Smooth muscle cell (in vitro differentiated cells): ENCODE results near the gene NOD1. TPM values are rescaled to one million over a fixed set of nuclear protein-coding genes. Genes with fewer than 3 reads are reported as not detected.

ENCODE experiments used
- DNase-seq: peaks from one replicate; lab custom pipeline; 2025; ENCODE audit not compliant: unreplicated experiment; lab: John Stamatoyannopoulos, UW
- H2AFZ ChIP-seq: fragments of 200-600 bp; sonication (generic); 2 replicates; pipeline ENCODE4 v1.6.0; 2016; ENCODE audit warnings: antibody characterized with exemption, low read depth, mild to moderate bottlenecking
- H3F3A ChIP-seq: fragments of 200-600 bp; sonication (generic); 2 replicates; pipeline ENCODE4 v1.6.0; 2017; ENCODE audit warnings: antibody characterized with exemption, low read depth
- H3K27ac ChIP-seq: fragments of 200-600 bp; sonication (generic); 2 replicates; pipeline ENCODE4 v1.5.1; 2016; ENCODE audit warnings: low read depth, mild to moderate bottlenecking
- H3K27me3 ChIP-seq: fragments of 200-600 bp; sonication (generic); 2 replicates; pipeline ENCODE4 v1.6.1; 2016; ENCODE audit warnings: low read depth, mild to moderate bottlenecking
- H3K36me3 ChIP-seq: fragments of 200-600 bp; sonication (generic); 2 replicates; pipeline ENCODE4 v1.5.1; 2016; ENCODE audit warnings: low read depth
- H3K4me1 ChIP-seq: fragments of 200-600 bp; sonication (generic); 2 replicates; pipeline ENCODE4 v1.5.1; 2016; ENCODE audit warnings: low read depth
- H3K4me2 ChIP-seq: fragments of 200-600 bp; sonication (generic); 2 replicates; pipeline ENCODE4 v1.6.0; 2016; ENCODE audit warnings: mild to moderate bottlenecking
- H3K4me3 ChIP-seq: fragments of 200-600 bp; sonication (generic); 2 replicates; pipeline ENCODE4 v1.5.1; 2016; ENCODE audit warnings: mild to moderate bottlenecking
- H3K79me2 ChIP-seq: fragments of 200-600 bp; sonication (generic); 2 replicates; pipeline ENCODE4 v1.6.0; 2016; ENCODE audit warnings: low read depth, mild to moderate bottlenecking
- H3K9ac ChIP-seq: fragments of 200-600 bp; sonication (generic); 2 replicates; pipeline ENCODE4 v1.6.0; 2016; ENCODE audit warnings: low read depth
- H3K9me3 ChIP-seq: fragments of 200-600 bp; sonication (generic); replicated peaks from 2 replicates; pipeline ENCODE4 v1.5.1; 2016; ENCODE audit warnings: low read depth
- H4K20me1 ChIP-seq: fragments of 200-600 bp; sonication (generic); 2 replicates; pipeline ENCODE4 v1.6.0; 2016; ENCODE audit warnings: low read depth
- WGBS: methylation state at CpG from one replicate; pipeline ENCODE4 v1.1.7; 2016; ENCODE audit warnings: low lambda C conversion rate; 5-methylcytosine and 5-hydroxymethylcytosine counted together
- polyA plus RNA-seq: library from polyadenylated mRNA; unstranded; fragments of >200 nt; fragmentation: Nextera tagmentation; extraction: Ambion mirVana; gene quantifications from 2 replicates; pipeline ENCODE4 v1.2.1, GENCODE V29; 2016
- total RNA-seq: library from RNA; depleted of rRNA; stranded (reverse); fragments of >200 nt; gene quantifications from 2 replicates; pipeline ENCODE4 v1.2.3, GENCODE V29; 2014
- TF ChIP-seq, protein P1 (sequence below): fragments of 200-600 bp; sonication (generic); IDR thresholded peaks from 2 replicates; pipeline ENCODE4 v1.5.1; 2017; ENCODE audit warnings: borderline replicate concordance, mild to moderate bottlenecking, antibody characterized with exemption; ENCODE audit not compliant: insufficient read depth, poor library complexity, severe bottlenecking

NOD1 gene
- total and polyA plus RNA-seq, 2 experiments from 2014 or later, result 8.6 to 10.5 TPM

GRCh38 chr7:30475580-30475979 is 3.0 kb downstream of the NOD1 start:
- H3K79me2 ChIP-seq, result no peaks in the 10 kb centered on the region
- WGBS, result 43% methylated on average over 6 of the region's 6 CpGs
- no peak for DNase-seq
- H3K9me3 ChIP-seq, result no peaks in the 10 kb centered on the region
- H3K27ac ChIP-seq, result peak overlapping the region; percentile 90
- H3F3A ChIP-seq, result peaks cover 54% of the 10 kb centered on the region
- H3K4me2 ChIP-seq, result peak overlapping the region; percentile 93
- H3K27me3 ChIP-seq, result no peaks in the 10 kb centered on the region
- H3K4me1 ChIP-seq, result peaks cover 27% of the 10 kb centered on the region
- no peaks in the 10 kb centered on the region for H3K36me3 ChIP-seq
- no peak overlapping the region for H2AFZ ChIP-seq
- H4K20me1 ChIP-seq, result peaks cover 21% of the 10 kb centered on the region
- H3K9ac ChIP-seq, result peak overlapping the region; percentile 48
- TF ChIP-seq, protein P1, sequence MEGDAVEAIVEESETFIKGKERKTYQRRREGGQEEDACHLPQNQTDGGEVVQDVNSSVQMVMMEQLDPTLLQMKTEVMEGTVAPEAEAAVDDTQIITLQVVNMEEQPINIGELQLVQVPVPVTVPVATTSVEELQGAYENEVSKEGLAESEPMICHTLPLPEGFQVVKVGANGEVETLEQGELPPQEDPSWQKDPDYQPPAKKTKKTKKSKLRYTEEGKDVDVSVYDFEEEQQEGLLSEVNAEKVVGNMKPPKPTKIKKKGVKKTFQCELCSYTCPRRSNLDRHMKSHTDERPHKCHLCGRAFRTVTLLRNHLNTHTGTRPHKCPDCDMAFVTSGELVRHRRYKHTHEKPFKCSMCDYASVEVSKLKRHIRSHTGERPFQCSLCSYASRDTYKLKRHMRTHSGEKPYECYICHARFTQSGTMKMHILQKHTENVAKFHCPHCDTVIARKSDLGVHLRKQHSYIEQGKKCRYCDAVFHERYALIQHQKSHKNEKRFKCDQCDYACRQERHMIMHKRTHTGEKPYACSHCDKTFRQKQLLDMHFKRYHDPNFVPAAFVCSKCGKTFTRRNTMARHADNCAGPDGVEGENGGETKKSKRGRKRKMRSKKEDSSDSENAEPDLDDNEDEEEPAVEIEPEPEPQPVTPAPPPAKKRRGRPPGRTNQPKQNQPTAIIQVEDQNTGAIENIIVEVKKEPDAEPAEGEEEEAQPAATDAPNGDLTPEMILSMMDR, result no peak
- no peak overlapping the region for H3K4me3 ChIP-seq

DNA sequence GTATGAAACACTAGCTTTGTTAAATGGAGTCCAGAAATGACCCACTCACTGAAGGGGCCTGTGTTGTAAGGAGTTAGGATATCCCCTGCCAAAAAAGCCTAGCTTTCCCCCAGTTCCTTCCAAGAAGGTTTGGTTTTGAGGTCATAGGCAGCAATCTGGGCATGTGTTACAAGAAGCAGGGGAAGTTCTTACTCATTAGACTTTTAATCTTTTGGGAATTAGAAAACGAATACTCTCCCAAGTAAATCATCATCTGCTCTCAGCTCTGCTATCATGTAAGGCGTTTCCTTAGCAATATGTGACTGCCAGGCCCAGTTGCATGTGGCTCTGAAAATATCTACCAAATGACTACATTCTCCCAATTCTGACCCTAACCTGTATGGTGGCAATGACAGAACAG is 3.7 kb downstream of the NOD1 start:
- Histone ChIP-seq H4K20me1 (peaks cover 21% of the 10 kb centered on the region), H3K4me2 (peak overlapping the region; percentile 93), H2AFZ (no peak overlapping the region), H3K79me2 (no peaks in the 10 kb centered on the region), H3K9ac (peak overlapping the region; percentile 48), H3K36me3 (no peaks in the 10 kb centered on the region), H3K4me1 (peaks cover 30% of the 10 kb centered on the region), H3K9me3 (no peaks in the 10 kb centered on the region), H3K4me3 (no peak overlapping the region), H3F3A (peaks cover 61% of the 10 kb centered on the region), H3K27ac (peak overlapping the region; percentile 90), H3K27me3 (no peaks in the 10 kb centered on the region)
- WGBS, result 11% methylated on average over 2 of the region's 2 CpGs
- TF ChIP-seq, protein P1, result no peak
- DNase-seq, result no peak

- Histone ChIP-seq H3K4me1 (peaks cover 30% of the 10 kb centered on the region), H2AFZ (no peak overlapping the region), H4K20me1 (peaks cover 21% of the 10 kb centered on the region), H3K9ac (no peak overlapping the region), H3K79me2 (no peaks in the 10 kb centered on the region), H3K36me3 (no peaks in the 10 kb centered on the region), H3K4me3 (no peak overlapping the region), H3K27me3 (no peaks in the 10 kb centered on the region), H3K27ac (peak overlapping the region; percentile 90), H3F3A (peaks cover 64% of the 10 kb centered on the region), H3K4me2 (peak overlapping the region; percentile 30), H3K9me3 (no peaks in the 10 kb centered on the region)
- TF ChIP-seq, protein P1, result no peak
- 94% methylated on average over 10 of the region's 10 CpGs for WGBS
- no peak for DNase-seq
Measured at GRCh38 chr7:30474485-30474884, 4.1 kb downstream of the NOD1 start.

GRCh38 chr7:30473903-30474302 is 4.7 kb downstream of the NOD1 start:
- Histone ChIP-seq H3K9ac (peak overlapping the region; percentile 1), H4K20me1 (peaks cover 21% of the 10 kb centered on the region), H3K4me1 (peaks cover 32% of the 10 kb centered on the region), H3K36me3 (no peaks in the 10 kb centered on the region), H2AFZ (no peak overlapping the region), H3F3A (peaks cover 64% of the 10 kb centered on the region), H3K27me3 (no peaks in the 10 kb centered on the region), H3K79me2 (no peaks in the 10 kb centered on the region), H3K4me3 (no peak overlapping the region), H3K9me3 (no peaks in the 10 kb centered on the region), H3K4me2 (peak overlapping the region; percentile 51), H3K27ac (peak overlapping the region; percentile 90)
- TF ChIP-seq, protein P1, result no peak
- WGBS, result 21% methylated on average over 1 of the region's 1 CpG
- DNase-seq, result no peak
